NCI-H2196 treated with DMSO at 0.1 percent for 48 hours (cell line): ENCODE data around the gene SLC23A2.
"Not testable (repeated sequence)": the region's sequence is repeated elsewhere in the genome, so short reads cannot be mapped to it uniquely, and the experiment has no call there.

Experiments used
- DNase-seq: peaks from one replicate; lab custom pipeline; 2025; ENCODE audit not compliant: unreplicated experiment; lab: John Stamatoyannopoulos, UW

Gene SLC23A2

GRCh38 chr20:5008759-5009158 lies 7.4 kb upstream of the SLC23A2 start:
- no peak for DNase-seq

GRCh38 chr20:5005326-5005725 lies 4.0 kb upstream of the SLC23A2 start:
- DNase-seq = no peak

- not testable (repeated sequence) for DNase-seq
Measured at GRCh38 chr20:5004825-5005224, 3.5 kb upstream of the SLC23A2 start.

GRCh38 chr20:5003626-5004025 lies 2.3 kb upstream of the SLC23A2 start:
- DNase-seq = no peak

- DNase-seq = no peak
Measured at GRCh38 chr20:5002077-5002413, 735 bp upstream of the SLC23A2 start.

GRCh38 chr20:5000263-5001173 lies 792 bp downstream of the SLC23A2 start:
- DNase-seq = peak; percentile 11

- DNase-seq = peak; percentile 49
Measured at GRCh38 chr20:4999788-5000187, 1.5 kb downstream of the SLC23A2 start.

GRCh38 chr20:4998160-4998651 lies 3.1 kb downstream of the SLC23A2 start:
- DNase-seq = no peak

- DNase-seq = no peak
Measured at GRCh38 chr20:4997222-4997621, 4.1 kb downstream of the SLC23A2 start.

GRCh38 chr20:4989570-4989969 lies 11.7 kb downstream of the SLC23A2 start:
- no peak for DNase-seq

- no peak for DNase-seq
Measured at GRCh38 chr20:4987130-4987529, 14.2 kb downstream of the SLC23A2 start.

- DNase-seq = no peak
Measured at GRCh38 chr20:4985658-4986057, 15.7 kb downstream of the SLC23A2 start.

GRCh38 chr20:4982281-4982680 lies 19.0 kb downstream of the SLC23A2 start:
- no peak for DNase-seq

GRCh38 chr20:4979841-4980410 lies 21.4 kb downstream of the SLC23A2 start:
- no peak for DNase-seq

- DNase-seq = no peak
Measured at GRCh38 chr20:4978050-4978918, 23.0 kb downstream of the SLC23A2 start.

GRCh38 chr20:4976014-4976413 lies 25.3 kb downstream of the SLC23A2 start:
- DNase-seq = not testable (repeated sequence)

GRCh38 chr20:4973330-4974097 lies 27.8 kb downstream of the SLC23A2 start:
- no peak for DNase-seq

- no peak for DNase-seq
Measured at GRCh38 chr20:4972506-4973251, 28.6 kb downstream of the SLC23A2 start.

- DNase-seq = no peak
Measured at GRCh38 chr20:4971064-4971463, 30.2 kb downstream of the SLC23A2 start.
